Measurements from ENCODE around the gene LAP3.
"Not testable (repeated sequence)": the region's sequence is repeated elsewhere in the genome, so short reads cannot be mapped to it uniquely, and the experiment has no call there.

Gene LAP3

DNA sequence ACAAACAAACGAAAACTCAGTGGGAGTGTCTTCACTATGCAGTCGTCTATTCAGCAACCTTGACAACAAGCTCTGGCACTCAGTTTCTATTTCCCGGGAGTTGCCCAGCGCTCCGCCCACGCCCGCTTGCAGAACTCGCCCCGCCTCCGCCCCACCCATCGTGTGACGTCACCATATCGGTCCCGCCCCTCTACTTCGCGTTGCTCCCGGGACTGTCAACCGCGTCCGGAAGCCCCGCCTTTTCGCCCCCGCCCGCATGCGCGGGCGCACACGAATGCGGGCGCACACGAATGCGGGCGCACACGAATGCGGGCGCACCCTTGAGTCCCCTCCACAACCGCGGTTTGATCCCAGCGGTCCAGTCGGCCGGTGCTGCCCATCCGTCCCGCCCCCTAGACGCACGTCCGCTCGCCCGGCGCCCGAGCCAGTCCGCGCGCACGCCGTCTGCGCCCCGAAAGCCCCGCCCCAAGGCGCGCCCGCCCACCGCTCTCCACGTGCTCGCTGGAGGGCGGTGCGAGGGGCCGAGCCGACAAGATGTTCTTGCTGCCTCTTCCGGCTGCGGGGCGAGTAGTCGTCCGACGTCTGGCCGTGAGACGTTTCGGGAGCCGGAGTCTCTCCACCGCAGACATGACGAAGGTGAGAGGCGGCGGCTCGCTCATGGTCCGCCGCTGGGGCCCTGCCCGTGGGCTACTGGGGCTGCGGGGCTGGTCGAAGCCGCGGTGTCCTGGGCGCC lies at the start of gene LAP3:
TSS of gene LAP3 (plus strand) at position 267 of the 733 bp plus-strand sequence. CDS start at position 535, 268 bp downstream.
- peak; percentile 97 for DNase-seq

DNA sequence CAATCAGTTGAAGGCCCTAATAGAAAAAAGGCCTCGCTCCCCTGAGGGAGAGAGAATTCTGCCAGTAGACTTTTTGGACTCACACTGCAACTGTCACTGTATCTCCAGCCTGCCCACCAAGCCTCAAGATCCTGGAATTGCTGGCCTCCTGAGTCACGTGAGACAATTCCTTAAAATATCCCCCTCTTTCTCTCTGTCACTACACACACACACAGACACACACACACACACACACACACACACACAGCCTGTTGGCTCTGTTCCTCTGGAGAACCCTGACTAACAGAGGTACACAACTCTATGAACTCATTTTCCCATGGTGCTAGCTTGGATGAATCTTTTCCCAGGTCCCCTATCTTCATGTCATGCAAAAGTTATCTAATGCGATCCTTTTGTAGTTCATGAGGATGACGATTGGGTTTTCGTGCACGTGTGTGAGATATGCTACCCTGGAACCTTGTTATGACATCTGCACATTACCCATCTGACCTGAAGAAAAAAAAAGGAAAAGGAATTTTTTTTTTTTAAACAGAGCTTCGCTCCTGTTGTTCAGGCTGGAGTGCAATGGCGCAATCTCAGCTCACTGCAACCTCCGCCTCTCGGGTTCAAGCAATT lies 48.3 kb upstream of the LAP3 start:
- DNase-seq = no peak

DNA sequence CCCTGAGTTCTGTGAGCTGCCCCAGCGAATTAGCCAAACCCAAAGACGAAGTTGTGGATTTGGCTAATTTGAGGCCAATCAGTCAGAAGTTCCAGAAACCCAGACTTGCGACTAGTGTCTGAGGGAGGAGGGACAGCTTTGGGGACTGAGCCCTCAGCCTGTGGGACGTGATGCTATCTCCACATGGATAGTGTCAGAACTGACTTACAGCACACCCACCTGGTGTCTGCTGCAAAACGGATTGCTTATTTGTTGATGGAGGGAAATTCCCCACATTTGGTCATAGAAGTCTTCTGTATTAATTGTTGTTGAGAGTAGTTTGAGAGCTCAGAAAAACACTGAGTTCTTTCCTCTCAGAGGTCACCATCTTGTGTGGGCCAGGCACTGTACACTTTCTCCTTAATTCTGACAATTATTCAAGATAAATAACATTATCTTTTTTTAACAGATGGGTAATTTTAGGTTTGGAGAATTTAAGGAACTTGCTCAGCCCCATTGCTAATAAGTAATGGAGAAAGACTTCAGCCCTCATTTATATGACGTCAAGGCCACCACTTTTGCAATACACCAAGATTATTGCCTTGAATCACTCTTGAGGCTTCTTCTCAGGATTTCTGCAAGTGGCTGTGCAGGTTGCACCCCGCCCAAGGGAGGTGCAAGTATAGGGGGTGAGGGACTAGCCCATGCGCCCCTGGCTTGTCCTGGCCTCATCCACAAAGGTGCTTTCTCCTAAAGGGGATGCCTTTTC lies 45.3 kb upstream of the LAP3 start:
- DNase-seq = no peak

GRCh38 chr4:17534705-17535104 lies 42.3 kb upstream of the LAP3 start:
- DNase-seq = no peak

DNA sequence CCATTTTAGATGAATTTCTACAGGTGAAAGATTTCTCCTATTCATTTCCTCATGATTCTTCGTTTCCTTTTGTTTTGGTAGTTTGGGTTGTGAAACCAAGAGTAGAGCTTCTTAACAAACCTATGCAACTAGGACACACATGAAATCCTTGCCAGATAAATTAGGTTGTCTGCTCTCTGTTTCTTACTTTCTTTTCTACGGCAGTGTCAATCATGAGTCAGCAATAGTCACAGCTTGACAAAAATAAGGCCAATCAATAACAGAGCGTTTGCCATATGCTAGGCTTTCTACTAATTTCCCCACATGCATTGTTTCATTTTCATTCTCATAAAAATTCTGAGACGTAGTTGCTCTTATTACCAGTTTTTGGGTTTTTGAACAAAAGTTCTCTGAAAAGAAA lies 41.8 kb upstream of the LAP3 start:
- no peak for DNase-seq

- DNase-seq = no peak
Measured at GRCh38 chr4:17535906-17536305, 41.1 kb upstream of the LAP3 start.

- not testable (repeated sequence) for DNase-seq
Measured at GRCh38 chr4:17537060-17537459, 39.9 kb upstream of the LAP3 start.

- no peak for DNase-seq
Measured at GRCh38 chr4:17544205-17544604, 32.8 kb upstream of the LAP3 start.

- DNase-seq = no peak
Measured at GRCh38 chr4:17544831-17545234, 32.2 kb upstream of the LAP3 start.

DNA sequence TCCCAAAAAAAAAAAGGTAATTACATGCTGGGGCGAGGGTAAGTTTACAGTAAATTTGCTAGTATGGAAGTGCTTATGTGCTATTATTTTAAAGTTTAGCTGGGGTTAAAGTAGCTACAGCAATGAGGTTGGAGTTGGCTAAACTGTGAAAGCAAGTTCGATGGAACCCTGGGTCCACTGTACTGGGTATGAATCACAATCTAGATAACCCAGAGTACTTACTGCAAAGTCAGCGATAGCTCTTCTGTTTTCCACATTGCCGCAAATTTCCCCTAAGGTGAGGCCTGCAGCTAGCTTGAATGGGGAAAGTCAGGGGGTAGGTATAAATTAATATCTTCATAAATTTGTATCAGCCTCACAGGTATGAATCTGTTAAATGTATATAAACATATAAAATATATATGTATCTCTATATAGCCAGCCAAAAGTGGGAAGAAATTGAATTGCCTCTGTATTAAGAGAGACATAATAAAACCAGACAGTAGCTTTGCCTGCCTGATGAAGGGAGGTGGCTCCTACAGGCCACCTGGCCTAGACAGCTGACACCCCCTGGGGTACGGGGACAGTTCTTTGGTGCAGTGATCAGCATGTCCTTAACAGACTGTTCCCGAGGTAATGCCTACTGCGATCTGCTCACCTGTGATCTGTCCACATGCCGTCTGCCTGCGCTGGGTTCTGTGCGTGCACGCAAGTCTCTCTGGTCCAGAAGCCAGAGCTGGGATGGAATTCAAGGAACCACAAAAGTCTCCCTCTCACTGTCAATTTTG lies 31.4 kb upstream of the LAP3 start:
- DNase-seq = no peak

GRCh38 chr4:17546222-17546621 lies 30.8 kb upstream of the LAP3 start:
- DNase-seq = no peak

- no peak for DNase-seq
Measured at GRCh38 chr4:17546678-17547077, 30.3 kb upstream of the LAP3 start.

GRCh38 chr4:17550549-17550948 lies 26.4 kb upstream of the LAP3 start:
- no peak for DNase-seq

DNA sequence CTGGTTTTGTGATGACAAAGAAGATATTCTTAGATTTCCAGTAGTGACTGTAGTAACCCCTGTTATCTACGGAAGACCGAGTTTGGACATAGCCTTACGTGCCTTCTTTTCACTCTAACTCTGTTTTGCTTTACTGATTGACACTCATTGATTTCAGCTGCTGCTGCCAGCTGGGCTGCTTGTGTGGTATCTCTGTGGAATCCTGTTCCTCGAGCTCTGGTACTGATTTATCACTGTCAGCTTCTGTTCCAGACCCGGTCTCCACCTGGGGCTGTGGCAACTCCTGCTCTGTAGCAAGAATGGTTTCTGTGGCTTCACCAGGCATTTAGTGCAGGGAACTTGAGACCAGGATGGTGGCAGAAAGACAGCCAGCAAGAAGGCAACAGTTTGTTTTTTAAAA lies 24.6 kb upstream of the LAP3 start:
- no peak for DNase-seq

- no peak for DNase-seq
Measured at GRCh38 chr4:17554568-17554967, 22.4 kb upstream of the LAP3 start.

GRCh38 chr4:17556498-17556897 lies 20.5 kb upstream of the LAP3 start:
- DNase-seq = no peak

- DNase-seq = no peak
Measured at GRCh38 chr4:17557880-17558279, 19.1 kb upstream of the LAP3 start.

DNA sequence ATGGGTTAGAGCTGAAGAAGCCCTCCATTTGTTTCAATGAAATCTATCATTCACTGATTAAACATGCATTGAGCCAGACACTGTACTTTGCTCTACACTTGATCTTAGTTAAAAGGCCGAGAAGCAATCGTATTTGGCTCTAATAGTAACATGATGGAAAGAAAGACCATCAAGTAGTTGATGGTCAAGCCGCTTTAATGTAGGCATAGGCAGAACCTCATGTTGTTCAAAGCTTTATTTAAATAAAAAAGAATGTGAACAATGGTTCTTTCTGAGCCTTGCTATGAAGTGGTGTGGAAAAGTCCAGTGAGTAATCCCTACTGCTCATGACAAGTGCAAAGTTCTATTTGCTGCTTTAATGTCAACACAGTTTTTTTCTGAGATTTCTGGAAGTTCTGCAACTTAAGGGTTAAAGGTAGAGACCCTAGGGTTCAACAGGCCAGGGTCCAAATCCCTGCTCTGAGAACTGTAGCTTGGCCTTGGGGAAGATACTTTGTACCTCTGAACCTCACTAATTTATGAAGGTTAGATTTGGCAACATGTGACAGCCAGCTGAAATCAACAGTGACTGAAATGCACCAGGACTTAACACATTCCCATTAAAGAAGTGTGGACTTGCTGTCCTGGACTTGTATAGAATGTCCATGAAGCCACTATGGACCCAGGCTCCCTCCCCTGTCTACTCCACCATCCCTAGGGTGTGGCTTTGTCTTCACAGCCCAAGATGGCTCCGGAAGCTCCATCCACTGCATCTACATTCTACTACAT lies 17.9 kb upstream of the LAP3 start:
- no peak for DNase-seq

GRCh38 chr4:17559709-17560048 lies 17.3 kb upstream of the LAP3 start:
- DNase-seq = no peak

DNA sequence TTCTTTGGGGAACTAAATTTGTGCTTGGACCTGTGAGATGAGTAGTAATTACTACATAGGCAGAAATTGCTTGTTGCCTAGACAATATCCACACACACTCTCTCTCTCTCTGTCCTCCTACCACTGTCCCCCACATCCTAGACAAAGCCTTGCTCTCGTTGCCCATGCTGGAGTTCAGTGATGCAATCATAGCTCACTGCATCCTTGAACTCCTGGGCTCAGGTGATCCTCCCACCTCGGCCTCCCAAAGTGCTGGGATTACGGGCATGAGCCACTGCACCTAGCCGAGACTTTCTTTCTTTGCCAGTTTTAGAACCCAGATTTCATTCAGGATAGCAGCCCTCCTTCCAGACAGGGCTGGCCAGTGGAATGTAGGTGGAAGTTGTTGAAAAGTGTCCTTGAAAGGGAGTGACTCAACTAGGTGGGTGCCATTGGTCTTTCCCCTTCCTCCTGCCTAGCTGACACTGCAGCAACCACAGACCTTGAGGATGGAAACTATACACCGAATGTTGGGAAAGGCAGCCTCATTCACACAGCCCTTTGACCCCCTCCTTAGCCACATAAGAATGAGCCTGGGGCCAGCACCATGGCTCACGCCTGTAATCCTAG lies 16.8 kb upstream of the LAP3 start:
- DNase-seq = no peak

GRCh38 chr4:17561195-17561909 lies 15.6 kb upstream of the LAP3 start:
- DNase-seq = no peak
